NCI-H128 (cell line): Measurements from ENCODE around the gene CASP7.

ENCODE experiments used
- DNase-seq: peaks from one replicate; lab custom pipeline; 2025; ENCODE audit not compliant: unreplicated experiment; lab: John Stamatoyannopoulos, UW

The CASP7 gene

GRCh38 chr10:113711142-113711541 lies 31.4 kb downstream of the CASP7 start:
- DNase-seq = no peak

DNA sequence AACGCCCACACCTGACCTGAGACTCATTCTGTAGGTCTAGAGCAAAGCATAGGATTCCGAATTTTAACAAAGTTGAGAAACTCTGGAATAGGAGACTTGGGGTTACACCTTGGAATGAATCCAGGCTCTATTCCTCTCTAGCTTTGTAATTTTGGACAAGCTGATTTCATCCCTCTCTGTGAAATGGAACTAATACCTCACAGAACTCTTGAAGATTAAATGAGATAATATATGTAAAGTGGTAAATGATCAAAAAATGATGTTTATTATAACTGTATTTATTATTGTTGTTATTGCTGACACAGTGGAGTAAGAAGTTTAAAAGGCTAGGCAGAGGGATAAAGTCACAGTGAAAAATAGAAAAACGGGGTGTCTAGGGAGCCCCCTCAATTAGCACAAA lies 32.3 kb downstream of the CASP7 start:
- no peak for DNase-seq

DNA sequence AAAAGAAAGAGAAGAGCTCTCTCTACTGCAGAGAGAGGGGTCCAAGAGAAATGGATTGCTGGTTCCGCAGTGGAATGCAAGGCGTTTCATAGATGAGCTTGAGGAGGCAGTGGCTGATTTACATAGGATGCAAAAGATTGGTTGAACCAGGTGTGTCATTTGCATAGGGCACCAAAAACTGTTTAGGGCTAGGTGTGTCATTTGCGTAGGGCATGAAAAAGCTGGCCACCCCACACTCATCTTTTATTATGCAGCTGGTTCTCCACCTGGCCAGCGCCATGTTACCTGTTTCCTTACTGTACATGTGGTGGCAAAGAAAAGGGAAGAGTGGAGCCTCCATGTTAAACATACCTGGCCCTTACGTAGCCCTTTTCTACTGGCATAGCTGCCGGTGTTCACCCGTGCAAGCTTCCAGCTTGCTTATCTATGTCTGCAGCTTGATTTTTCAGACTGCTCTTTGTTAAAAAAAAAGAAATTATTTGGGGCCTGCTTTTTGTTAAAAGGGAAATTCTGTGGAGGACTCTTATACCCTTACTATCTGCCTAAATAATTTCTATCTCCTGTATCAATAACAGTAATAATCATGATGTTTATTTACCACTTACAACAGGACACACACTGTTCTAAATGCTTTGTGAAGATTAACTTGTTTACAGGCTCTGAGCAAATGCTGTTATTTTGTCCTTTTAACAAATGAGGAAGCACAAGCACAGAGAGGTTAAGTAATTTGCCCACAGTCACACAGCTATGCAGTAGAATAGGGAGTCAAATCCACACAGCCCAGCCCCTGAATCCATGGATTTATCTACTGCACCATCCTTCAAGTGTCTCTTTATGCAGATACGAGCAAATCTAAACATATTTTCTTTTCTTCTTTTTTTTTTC lies 33.3 kb downstream of the CASP7 start:
- no peak for DNase-seq

- DNase-seq = no peak
Observed at GRCh38 chr10:113713640-113713982, 33.9 kb downstream of the CASP7 start.

DNA sequence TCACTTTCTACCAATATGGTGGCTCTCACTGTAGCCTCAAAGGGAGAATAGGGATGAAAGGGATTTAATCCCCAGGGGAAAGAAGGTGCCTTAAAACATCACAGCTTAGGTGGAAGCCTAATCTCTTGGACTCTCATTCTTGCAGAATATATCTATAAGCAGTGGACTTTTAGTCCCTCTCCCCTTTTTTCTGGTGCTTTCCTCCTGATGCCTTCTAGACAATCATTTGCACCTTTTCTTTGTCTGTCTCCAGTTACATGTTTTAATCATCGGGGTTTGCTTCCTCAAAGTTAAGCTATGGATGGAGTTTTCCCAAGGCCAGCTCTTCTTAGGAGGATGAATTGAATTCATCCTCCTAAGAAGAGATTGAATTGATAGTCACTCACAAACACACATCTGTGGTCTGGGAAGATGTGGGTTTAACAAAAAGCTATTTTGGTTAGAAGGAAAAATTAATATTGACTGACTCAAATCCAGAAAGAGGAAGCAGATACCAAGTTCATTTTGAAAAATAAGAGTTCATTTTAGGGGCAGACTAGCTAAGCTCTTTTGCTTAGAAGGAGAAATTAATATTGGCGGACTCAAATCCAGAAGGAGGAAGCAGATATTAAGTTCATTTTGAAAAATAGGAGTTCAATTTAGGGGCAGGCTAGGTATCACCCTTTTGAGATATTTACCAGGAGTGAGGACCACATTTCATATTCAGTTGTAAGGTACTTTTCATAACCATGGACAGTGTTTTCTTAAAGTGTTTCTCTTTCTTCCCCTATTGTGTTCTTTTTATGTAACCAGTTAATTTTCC lies 36.6 kb downstream of the CASP7 start:
- DNase-seq = no peak

GRCh38 chr10:113718969-113719822 lies 39.5 kb downstream of the CASP7 start:
- DNase-seq = no peak

DNA sequence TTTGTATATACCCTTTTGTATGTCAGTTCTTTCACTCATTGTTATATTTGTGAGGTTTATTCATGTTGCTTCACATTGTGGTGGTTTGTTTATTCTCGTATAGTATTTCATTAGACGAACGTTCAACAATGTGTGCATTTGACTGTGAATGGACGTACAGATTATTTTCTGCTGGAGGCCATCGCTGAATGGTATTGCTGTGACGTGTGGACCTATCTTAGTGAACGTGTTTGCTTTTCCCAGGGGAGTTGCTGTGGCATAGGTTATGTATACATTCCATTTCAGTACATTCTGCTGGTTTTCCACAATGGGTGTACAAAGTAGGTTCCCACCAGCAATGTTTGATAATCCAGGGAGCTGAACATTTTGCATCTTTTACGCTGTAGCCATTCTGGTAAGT lies 40.7 kb downstream of the CASP7 start:
- no peak for DNase-seq

- DNase-seq = no peak
Observed at GRCh38 chr10:113732160-113732881, 52.6 kb downstream of the CASP7 start.

- no peak for DNase-seq
Observed at GRCh38 chr10:113732966-113733365, 53.3 kb downstream of the CASP7 start.

GRCh38 chr10:113733635-113734034 lies 53.9 kb downstream of the CASP7 start:
- no peak for DNase-seq

- DNase-seq = no peak
Observed at GRCh38 chr10:113735913-113736312, 56.2 kb downstream of the CASP7 start.

DNA sequence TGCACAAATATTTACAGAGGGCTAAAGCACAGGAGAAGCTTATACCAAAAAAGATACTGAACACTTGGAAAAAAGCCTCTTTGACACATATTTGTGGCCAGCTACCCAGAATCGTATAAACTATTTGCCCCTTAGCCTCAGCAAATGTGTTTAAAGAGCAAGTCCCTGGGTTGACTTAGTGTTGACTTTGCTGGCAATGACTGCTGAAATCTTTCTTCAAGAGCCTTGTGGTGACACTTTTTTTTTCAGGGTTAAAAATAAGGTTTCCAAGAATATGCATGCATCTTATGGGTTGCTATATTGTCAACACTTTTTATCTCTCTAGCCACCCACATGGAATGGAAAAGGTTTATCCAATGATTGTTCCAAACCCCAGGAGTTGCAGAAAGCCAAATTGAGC lies 56.9 kb downstream of the CASP7 start:
- no peak for DNase-seq

DNA sequence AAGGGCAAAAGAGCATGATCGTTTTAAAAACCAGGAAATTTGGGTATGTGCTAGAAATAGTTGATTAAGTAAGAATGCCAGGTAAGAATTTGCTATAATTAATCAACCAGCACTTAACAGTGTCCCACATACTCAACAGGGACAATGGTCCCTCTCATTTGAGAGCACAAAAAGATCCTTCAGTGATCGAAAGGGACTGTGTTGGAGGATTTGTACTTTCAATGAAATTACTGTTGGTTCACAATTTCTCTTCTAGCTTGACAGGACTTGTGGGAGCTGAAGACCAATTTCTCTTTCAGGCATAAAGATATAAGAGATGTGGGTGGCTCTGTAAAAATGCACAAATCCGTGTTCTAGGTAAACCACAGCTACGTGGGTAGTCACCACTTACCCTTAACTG lies 59.3 kb downstream of the CASP7 start:
- no peak for DNase-seq

- DNase-seq = no peak
Observed at GRCh38 chr10:113739577-113739976, 59.9 kb downstream of the CASP7 start.

DNA sequence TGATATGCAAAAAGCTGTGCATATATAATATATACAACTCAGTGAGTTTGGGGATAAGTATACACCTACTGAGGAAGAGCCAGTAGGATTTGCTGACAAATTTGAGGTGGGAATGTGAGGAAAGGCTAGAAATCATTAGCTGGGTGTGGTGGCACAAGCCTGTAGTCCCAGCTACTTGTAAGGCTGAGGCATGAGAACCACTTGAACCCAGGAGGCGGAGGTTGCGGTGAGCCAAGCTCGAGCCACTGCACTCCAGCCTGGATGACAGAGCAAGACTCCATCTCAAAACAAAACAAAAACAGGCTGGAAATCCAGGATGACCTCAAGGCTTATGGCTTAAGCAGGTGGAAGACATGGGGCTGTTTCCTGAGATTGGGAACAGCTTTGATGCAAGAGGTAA lies 61.1 kb downstream of the CASP7 start:
- DNase-seq = no peak

- DNase-seq = no peak
Observed at GRCh38 chr10:113742466-113742865, 62.8 kb downstream of the CASP7 start.

DNA sequence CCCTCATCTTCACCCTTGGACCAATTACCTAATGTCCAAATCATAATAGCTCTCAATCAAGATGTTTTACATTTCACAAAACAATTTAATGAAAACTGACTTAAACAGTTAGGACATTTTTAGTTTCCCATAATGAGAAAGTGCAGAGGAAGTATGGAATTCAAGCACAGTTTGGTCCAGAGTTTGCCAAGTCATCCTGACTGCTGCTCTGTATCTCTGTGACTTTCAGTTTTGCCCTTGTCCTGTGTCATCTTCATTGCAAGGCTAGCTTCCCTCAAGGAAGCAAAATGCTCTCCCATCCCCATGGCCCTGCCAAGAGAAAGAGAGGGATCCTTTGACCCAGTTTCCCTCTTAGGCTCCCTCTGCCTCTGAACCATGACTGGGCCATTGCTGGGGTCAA lies 63.9 kb downstream of the CASP7 start:
- DNase-seq = no peak

GRCh38 chr10:113745374-113745773 lies 65.7 kb downstream of the CASP7 start:
- DNase-seq = no peak

- DNase-seq = no peak
Observed at GRCh38 chr10:113746217-113746957, 66.7 kb downstream of the CASP7 start.

- no peak for DNase-seq
Observed at GRCh38 chr10:113751181-113751732, 71.5 kb downstream of the CASP7 start, which contains the start of gene PLEKHS1. Gene PLEKHS1, plus strand, starts transcription at chr10:113751682. Its CDS starts 3,596 bp downstream, at chr10:113755278.
